Medulla oblongata (tissue), 1 donor: ENCODE measurements around the gene INPP5A.

Experiments
- DNase-seq: peaks from one replicate; pipeline ENCODE4 v3.0.0-alpha.2; 2015; ENCODE audit errors: extremely low spot score

INPP5A gene

DNA sequence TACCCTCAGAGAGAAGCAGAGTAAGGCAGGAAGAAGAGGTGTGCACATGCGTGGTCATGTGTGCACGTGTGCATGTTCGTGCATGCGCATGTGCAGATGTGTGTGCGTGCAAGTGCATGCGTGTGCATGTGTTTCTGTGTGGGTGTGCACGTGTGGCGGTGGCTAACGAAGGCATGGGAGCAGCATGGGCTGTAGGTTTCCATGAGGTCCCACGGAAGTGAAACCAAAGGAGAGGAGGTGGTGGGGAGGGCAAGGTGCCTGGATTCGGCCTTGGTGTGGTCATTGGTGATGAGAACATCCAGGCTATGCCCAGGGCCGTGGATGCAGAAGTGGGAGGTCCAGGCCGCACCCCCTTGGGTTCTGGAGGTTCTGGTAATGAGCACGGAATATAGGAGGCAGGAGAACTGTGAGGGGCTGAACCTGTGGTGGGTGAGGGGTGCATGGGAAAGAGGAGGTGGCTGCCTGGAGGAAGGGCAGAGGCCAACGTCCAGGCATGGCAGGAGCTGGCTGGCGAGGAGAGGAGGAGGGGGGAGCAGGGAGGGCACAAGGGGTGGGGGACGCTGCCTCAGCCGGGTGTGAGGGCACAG is 2.4 kb upstream of the INPP5A start:
- DNase-seq = no peak

DNA sequence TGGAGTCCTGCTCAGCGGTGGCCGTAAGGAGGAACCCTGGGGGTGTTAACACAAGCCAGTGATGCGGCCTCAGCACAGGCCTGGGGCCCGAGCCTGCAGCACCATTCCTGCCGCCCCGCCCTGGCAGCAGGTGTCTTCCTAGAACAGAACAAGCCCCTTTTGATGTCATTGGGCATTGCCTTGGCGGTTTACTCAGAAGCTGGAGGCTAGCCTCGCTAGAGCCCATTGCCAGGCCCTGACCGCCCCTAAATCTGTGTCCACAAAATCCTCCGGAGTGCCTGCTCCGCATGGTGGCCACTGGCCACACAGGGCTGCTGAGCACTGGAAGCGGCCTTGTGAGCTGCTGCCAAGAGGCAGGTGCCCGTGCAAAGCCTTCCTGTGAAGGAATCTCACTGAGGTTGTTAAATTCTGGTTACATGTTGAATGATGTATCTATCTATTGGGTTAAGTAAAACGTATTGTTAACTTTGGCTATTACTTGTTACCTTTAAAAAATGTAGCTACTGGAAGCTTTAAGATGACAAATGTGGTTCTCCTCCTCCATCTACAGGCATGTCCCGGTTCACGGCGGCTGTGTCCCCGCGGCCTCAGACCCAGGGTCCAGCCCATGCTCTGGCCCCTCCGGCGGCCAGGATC is 1.2 kb upstream of the INPP5A start:
- DNase-seq = peak; percentile 42

DNA sequence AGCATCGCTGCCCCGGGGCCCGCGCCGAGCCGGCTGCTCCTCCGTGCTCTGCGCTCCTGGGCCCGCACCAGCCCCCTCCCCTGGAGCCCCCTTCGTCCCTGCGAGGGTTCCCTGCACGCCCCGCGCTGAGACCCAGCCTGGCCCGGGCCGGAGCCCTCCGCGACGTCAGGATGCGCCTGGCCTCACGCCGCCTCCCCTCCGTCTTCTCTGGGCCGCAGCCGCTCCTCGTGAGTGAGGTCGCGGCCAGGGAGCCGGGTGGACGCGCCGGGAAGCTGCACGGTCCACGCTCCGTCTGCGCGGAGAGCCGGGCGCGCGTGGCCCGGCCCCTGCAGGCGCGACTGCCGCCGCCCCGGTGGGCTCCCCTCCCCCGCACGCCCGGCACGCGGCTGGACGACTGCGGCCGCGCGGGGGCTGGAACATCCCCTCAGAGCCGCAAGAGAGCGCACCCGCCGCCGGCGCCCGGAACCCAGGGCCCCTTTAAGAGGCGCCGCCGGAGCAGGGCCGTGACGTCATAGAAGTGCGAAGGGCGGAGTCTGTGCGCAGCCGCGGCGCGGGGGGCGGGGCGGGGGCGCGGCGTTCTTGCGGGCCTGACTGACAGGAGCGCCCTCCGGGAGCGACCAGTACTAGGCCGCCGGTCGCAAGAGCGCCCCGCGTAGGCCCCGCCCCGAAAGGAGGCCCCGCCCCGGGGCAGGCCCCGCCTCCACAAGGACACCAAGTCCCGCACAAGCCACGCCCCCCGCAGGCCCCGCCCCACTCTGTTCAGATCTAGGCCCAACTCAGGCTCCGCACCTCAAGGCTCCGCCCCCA is 507 bp upstream of the INPP5A start:
- peak; percentile 100 for DNase-seq

DNA sequence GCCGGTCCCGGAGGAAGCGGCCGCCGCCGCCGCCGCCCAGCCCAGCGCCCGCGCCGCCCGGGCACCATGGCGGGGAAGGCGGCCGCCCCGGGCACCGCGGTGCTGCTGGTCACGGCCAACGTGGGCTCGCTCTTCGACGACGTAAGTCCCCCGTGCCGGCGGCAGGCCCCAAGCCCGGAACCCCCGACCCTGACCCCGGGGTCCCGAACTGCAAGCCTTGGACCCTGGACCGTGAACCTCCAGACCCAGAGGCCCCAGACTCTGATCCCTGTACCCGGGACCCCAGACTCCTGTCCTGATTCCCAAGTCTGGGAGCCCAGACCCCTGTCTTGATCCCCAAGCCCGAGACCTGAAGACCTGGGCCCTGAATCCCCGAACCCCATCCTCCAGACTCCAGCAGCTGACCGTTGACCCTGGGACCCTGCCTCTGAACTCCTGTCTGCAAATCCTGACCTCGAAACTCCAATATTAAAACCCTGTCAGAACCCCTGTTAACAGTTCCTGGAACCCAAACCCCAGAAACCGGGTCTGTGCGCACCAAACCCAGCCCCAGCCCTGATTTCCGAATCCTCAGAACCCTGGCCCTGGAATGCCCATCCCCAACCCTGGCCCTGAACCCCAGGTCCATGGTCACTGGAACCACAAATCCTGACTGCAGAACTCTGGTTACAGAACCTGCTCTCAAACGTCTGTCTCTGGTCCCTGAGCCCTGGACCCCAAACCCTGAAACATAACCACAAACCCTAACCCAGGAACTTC is 623 bp downstream of the INPP5A start:
- peak; percentile 22 for DNase-seq

DNA sequence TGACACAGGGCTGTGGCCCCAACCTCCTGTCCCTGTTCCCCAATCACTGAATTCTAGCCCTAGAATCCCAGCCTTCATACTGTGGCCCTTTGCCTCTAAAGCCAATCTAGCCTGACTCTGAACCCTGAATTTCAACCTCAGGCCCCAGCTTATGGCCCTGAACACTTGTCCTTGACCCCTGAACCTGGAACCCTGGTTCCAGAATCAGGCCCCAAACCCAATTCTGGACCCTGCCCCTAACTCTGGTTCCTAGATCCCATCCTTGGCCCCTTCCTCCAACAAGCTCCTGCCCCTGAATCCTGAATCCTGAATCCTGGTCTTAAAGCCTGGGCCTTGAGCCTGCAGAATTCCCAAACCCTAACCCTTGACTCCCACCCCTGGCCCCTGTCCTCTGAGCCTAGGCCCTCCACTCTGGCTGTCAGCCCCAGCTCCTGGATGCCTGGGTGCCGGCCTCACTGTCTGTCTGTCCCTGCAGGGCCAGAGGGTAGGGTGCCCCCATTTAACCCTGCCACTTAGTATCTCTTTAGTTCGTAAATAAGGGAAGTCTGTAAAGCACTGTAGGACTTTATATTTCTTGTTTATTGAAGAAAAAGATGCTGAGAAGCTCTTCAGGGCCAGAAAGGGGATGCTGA is 1.3 kb downstream of the INPP5A start:
- no peak for DNase-seq

DNA sequence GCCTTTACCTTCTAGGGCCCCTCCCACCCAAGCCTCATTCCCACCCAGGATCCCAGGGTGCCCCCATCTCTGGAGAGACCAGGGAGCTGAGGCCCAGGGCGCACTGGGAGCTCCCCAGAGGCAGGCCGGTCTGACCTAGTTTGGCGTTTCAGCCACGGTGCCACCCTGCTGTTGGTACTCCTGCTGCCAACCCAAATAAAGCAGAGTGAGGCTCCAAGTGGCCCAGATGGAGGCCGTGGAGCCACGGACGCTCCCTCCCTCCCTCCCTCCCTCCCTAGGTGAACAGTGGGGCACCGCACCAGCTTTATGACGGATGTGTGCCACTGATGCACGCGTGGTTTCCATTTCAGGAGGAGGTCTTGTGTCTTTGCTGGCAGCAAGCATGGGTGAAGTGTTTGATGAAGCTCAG is 1.8 kb downstream of the INPP5A start:
- DNase-seq = peak; percentile 30

DNA sequence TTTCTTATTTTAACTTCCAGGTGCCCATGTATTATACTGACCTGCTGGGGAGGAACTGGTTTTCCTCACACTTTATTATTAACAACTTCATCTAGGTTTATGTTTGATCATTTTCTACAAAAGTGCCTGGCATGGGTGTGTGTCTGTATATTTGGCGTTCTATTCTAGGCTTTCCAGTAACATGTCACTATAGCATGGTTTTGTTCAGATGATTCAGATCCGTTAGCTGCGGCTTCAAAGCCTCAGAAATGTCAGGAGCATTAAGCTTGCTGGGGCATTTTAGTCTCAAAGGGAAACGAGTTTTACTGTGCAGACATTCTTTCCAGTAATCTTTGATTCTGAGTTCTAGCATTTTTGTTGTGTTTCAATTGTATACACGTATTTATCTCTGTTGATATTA is 2.3 kb downstream of the INPP5A start:
- no peak for DNase-seq

DNA sequence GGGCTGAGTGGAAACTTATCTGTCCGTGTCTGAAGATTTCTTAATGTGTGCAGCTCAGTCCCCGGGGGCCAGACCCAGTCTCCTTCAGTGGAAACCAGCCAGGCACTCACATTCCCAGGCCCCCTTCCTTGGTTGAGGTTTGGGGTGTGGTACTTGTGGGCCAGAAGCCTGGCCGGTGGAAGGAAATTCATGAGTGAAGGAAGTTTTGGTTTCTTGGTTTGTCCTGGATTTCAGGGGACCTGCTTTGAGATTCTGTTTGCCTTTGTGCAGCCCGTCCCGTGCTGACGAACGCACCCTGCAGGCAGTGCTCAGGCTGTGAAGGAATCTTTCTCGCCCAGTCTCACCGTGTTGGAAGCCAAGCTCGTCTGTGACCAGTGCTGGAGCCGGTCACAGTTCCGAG is 2.9 kb downstream of the INPP5A start:
- no peak for DNase-seq

DNA sequence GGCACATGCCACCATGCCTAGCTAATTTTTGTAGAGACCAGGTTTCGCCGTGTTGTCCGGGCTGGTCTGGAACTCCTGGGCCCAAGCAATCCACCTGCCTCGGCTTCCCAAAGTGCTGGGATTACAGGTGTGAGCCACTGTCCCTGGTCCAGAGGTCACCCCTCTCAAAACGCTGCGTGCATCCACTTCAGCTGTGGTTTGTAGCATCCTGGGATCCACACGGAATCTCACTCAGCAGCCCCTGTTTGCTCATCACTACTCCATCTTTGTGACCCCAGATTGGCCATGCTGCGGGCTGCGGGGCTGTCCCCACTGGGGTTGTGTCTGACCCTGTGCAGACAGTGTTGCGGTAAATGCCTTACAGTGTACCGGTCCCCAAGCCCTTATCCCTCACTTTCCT is 3.5 kb downstream of the INPP5A start:
- DNase-seq = no peak

DNA sequence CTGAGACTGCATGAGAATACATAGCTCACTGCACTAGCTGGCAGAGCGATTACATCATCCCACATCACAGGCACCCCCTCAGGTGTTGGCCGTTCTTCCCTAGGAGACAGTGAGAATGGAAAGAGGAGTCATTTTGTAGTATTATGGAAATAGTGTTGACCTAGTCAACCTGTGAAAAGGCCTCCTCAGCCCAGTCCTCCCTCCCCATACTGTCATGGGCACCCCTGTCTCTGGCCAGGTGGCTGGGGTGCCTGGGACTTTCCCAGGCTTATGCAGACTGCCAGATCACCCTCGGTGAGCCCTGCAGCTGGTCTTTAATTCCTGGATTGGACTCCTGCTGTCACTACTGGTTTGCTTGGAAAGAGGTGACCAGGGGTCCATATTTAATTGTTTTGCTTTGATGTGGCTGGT is 4.0 kb downstream of the INPP5A start:
- DNase-seq = no peak

DNA sequence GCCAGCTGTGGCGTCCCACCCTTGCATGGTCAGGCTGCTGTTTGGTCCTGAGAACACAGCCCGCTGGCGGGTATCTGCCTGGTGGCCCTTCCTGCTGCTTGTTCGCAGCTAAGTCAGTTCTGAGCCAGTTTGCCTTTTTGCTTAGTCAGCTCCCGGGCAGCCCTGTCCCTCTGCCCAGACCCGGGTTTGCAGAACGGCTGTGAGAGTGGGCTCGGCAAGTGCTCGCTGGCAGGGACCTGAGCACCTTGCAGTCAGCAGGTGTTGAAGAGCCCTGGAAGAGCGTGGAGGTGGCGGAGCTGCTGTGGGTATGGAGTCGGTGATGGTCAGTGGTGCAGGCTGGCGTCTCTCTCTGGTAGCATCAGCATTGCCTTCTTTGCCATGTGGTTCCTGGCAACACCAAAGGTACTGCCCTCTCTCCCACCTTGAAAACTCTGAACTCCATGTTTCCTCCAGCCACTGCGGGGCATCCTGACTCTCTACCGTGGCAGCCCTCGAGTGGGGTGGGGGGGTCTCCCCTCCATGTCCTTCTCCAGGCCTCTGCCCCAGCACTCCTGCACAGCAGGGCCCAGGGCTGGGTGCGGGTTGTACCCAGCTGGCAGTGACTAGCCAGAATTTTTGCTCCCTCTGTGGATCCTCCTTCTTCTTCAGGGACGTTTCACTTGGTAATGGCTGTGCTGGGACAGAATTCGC is 4.6 kb downstream of the INPP5A start:
- DNase-seq = no peak

DNA sequence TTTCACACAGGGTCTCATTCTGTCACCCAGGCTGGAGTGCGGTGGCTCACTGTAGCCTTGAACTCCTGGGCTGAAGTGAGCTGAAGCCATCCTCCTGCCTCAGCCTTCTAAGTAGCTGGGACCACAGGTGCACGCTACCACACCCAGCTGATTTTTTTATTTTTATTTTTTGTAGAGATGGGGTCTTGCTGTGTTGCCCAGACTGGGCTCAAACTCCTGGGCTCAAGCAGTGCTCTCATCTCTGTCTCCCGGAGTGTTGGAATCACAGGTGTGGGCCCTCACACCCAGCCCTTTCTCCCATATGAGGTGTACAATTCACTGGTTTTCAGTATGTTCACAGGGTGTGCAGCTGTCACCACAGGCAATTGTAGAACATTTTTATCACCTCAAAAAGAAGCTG is 5.2 kb downstream of the INPP5A start:
- no peak for DNase-seq

DNA sequence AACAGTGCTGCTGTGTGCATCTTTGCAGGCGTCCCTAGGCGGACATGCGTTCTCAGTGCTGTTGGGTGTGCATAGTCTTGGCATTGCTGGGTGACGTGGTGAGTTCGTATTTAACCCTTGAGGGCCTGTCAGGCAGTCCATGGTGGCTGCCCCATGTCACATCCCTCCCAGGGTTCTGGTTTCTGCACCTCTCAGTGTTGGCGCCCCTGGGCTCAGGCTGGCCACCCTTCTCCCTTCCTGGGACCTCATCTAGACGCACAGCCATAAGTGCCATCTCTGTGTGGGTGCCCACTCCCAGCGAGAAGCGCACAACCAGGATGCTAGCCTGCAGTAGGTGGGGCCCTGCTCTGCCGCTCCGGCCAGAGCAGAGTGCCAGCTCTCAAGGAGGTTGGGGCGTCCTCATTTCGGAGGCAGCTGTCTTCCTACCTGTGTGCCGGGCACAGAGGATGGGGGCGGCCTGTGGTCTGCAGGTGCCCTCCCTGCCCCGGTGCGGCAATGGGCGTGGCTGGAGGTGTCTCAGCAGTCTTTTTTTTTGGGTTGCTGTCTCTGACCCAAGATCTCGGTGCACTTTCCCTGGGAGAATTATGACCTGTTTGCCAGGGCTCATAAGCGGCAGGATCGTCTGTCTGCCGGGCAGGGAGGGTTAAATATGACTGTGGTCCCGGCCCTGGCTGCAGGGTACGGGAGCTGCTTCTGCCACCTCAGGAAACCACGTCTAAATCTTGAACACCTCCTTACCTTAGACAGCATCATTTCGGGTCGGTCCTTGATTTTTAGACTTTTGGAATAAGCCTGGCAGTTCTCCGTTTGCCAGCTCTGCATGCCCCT is 6.5 kb downstream of the INPP5A start:
- no peak for DNase-seq

DNA sequence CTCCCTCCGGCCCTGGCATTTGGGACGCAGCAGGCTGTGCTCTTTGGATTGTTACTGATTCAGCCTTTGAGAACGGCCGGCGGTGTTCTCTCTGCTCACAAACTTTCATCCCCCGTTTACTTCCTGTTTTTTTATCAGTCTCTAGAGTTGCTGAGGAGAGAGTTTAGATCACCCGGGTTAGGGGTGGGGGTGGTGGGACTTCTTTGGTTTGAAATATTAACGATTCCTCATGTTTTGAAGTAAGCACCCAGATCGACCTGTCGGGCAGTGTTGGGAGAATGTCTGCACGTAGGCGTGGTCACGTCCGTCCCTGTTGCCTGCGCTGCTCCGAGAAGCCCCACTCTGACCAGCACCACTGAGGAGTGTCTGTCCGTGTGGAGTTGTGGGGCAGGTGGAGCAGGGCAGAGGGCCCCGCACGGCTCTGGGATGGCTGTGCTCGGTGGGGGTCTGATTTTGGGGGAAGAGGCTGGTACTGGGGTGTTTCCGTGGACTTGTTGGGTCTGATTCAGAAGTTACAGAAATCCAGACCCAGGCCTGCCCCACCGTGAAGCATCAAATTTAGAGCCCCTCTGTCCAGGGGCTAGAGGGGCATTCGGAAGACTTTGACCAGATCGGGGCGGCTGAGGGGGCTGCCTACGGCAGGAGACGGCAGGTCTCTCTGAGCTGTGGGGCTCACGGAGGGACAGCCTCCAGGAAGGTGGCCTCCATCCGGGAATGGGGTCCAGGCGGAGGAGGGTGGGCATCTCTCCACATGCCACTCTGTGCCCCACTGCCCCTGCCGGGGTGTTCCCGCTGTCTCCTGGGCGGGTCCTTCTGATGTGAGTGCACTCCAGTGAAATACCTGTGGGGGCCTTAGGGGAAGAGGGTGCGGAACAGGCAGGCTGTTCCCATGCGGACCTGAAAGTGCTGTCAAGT is 7.4 kb downstream of the INPP5A start:
- no peak for DNase-seq

DNA sequence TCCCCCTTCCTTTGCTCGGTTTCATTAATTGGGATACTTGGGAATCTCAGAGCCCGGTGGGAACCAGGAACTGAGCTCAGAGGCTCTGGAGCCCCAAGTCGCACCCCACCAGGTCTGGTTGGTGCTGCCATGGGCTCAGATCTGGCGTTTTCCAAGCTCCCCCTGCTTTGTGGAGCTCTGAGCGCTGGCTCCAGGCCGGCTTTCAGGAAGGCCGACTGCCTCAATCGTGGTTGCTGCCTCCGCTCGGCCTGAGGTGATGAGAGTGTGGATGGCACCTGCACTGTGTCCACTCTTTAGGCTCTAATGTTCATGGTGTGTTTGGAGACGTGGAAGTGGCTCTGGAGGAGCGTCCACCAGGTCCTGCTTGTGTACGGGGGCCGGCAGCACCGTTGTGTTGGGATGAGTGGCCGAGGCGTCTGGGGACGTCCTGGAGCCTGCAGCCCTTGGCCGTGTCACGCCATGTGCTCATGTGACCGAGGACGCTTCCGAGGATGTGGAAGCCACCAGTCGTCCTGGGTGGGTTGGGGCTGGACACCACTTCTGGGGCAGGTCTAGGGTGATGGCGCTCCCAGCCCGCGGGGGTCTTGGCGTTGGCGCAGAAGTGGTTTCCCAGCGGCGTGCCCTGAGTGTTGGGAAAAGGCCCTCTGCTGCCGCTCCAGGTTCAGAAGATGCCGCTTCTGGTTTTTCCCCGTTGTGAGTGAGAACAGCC is 8.2 kb downstream of the INPP5A start:
- DNase-seq = no peak

DNA sequence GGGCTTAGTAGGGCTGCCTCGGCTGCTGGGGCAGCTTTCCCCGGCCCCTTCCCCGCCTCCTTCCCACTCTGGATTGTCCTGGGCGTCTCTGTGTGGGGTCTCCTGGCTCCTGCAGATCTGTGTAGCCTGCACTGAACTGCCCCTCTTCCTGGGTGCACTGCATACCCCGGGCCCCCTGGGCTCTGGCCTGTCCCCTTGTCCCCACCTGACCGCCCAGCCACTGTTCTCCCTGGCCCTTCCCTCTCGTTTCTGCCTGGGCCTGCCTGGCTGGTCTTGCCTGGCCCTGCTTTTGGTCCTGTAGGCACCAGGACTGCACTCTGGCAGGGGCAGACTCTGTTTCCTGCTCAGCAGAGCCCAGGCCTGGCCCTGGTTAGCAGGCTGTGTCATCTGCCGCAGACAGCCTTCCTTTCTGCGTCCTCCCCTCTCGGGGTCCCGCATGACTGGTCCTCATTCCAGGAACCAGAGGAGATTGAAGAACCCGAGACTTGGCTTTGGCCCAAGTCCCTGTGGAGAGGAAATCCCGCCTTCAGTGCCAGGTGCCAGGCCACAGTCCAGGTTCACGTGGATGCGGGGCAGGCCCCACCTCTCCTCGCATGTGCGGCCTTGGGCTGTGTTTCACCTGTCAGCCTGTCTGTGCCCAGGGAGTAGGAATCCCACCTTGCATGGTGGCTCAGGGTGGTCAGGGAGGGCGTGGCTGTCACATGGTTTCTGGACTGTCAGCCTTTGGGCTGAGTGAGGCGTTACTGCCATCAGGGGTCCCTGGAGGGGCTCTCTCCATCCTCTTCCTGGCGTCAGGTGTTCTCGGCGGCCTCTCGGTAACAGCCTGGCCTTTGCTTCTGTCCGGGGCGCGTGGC is 9.2 kb downstream of the INPP5A start:
- DNase-seq = no peak

DNA sequence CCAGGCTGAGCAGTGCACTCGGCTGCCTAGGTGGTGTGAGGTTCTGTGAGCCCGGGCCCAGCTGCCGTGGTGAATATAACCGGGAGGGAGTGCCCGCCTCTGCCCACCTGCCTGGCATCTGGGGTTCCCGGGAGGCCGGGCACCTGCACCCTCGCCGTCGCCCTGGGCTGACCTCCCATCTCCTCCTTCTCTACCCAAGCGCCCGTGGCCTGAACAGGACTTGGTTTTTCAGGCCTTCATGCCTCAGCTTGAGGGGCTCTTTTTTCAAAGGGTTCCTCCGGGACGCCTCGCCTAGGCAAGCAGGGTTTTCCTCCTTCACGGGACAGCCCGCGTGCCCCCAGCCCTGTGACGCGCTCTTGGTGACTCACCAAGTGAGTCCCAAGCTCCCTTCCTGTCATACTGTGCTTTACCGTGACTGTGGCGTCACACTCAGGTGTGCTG is 9.9 kb downstream of the INPP5A start:
- DNase-seq = no peak
